ENCODE measurements around the gene SLC22A14. TPM values are rescaled to one million over a fixed set of nuclear protein-coding genes. Genes with fewer than 3 reads are reported as not detected.

Gene SLC22A14
- total and polyA plus RNA-seq, 9 of the 15 experiments (the other 6 are each of a cell fraction or from before 2014, with no cell fraction given), result 0.03 to 0.07 TPM; not detected in 7

- Histone ChIP-seq H3K4me3 (no peak overlapping the region), H3K9me1 (ENCODE audit: control insufficient read depth, insufficient read depth, low read length) (no peaks in the 10 kb centered on the region), H3K27ac (ENCODE audit: extremely low read depth, low read depth, low read length) (no peak overlapping the region), H3K27me3 (ENCODE audit: control insufficient read depth in 2 of 2, insufficient read depth in 2 of 2, low read length in 2 of 2) (no peaks in the 10 kb centered on the region), H3K9me3 (replicated peaks; ENCODE audit: control insufficient read depth, insufficient read depth, low read depth, low read length) (no peaks in the 10 kb centered on the region), H3K79me2 (ENCODE audit: control insufficient read depth, insufficient read depth, low read length) (no peaks in the 10 kb centered on the region), H3K4me1 (replicated peaks in 1 of 2; ENCODE audit: control insufficient read depth in 2 of 2, insufficient read depth in 2 of 2, low read length in 2 of 2) (no peaks in the 10 kb centered on the region), H4K20me1 (replicated peaks; ENCODE audit: control insufficient read depth, insufficient read depth, low read length) (no peaks in the 10 kb centered on the region), H3K36me3 (ENCODE audit: control insufficient read depth, insufficient read depth, low read length) (peaks cover 85% of the 10 kb centered on the region), H3K4me2 (ENCODE audit: insufficient read depth, low read length) (no peak overlapping the region), H3K9ac (ENCODE audit: insufficient read depth in 1 of 2, low read depth in 2 of 2, low read length in 2 of 2) (no peak overlapping the region), H2AFZ (ENCODE audit: low read depth, low read length) (no peak overlapping the region)
- FAIRE-seq (no peak), DNase-seq (ENCODE audit: extremely low read depth in 1 of 4, low spot score in 3 of 4) (no peak), ATAC-seq (peak; percentile 52; the same call in 2 of the 3 replicates)
- ChIA-PET CTCF (ENCODE audit: low intra/inter-chr PET ratio) (no interaction called here), POLR2A (interaction anchor here (1.1 kb wide), 1 partner anchor 13 kb away, joined by 3 read pairs; no protein-coding TSS in a partner anchor)
- in situ Hi-C loops (cut with MboI) (no loop called here), intact Hi-C loops (cut with micrococcal nuclease) (no loop called here)
- no TSS peak for BruUV-seq (replicated peaks)
- no peak for TF ChIP-seq IRF2 (CRISPR knock-in tag; IDR thresholded peaks at IDR 0.05)
- peak in 1 of 3 experiments; percentile 22; a peak in 1 of 6 replicates for TF ChIP-seq CTCF (IDR thresholded peaks at IDR 0.05 in 2 of 3, conservative IDR thresholded peaks at IDR 0.05 in 1 of 3; ENCODE audit: insufficient read depth in 2 of 3, low read depth in 1 of 3, low read length in 3 of 3)
- peak; percentile 10 to 50; a peak in 2 of 4 replicates for TF ChIP-seq RAD21 (CRISPR knock-in tag; conservative IDR thresholded peaks at IDR 0.05 in 1 of 2, IDR thresholded peaks at IDR 0.05 in 1 of 2)
- TF ChIP-seq ETS2 (tag; IDR thresholded peaks at IDR 0.05; ENCODE audit: borderline replicate concordance, poor library complexity, severe bottlenecking), result no peak
These were observed 34.6 kb upstream of the SLC22A14 start for GRCh38 chr3:38247366-38248035.

Measured in K562 (cell line).